K562 (cell line): ENCODE data around the gene ACTR3C.

Experiments
- ARNT ChIP-seq, 2 experiments: fragments of 450-650 bp; IDR thresholded peaks; 2 replicates each; pipeline ENCODE4 v1.6.1; 2016; ENCODE audit warnings: mild to moderate bottlenecking in 1 of 2
- CCAR2 ChIP-seq: fragments of 200-400 bp; formaldehyde crosslinking; IDR thresholded peaks from 2 replicates; pipeline ENCODE4 v1.6.1; 2017; ENCODE audit warnings: mild to moderate bottlenecking, low read depth, low read length
- CTCF ChIP-seq, 3 experiments: IDR thresholded peaks in 2 of 3; conservative IDR thresholded peaks in 1 of 3; 2 replicates each; pipeline ENCODE4 v1.5.1; 2011 to 2012; ENCODE audit warnings: low read length in 3 of 3, mild to moderate bottlenecking in 3 of 3, control low read depth in 2 of 3, improper control_type of control experiment in 1 of 3, inconsistent platforms in 1 of 3, low read depth in 1 of 3, mixed read lengths in 1 of 3, moderate library complexity in 1 of 3; ENCODE audit not compliant: insufficient read depth in 2 of 3
- E2F1 ChIP-seq: sonication (generic); formaldehyde crosslinking; IDR thresholded peaks from 2 replicates; pipeline ENCODE4 v1.8.1; 2023; ENCODE audit warnings: mild to moderate bottlenecking, missing genetic modification reagents, moderate library complexity
- EZH2 ChIP-seq: IDR thresholded peaks from 2 replicates; pipeline ENCODE4 v1.6.1; 2012; ENCODE audit warnings: low read depth, mild to moderate bottlenecking, inconsistent platforms, low read length, borderline replicate concordance
- FOS ChIP-seq: IDR thresholded peaks from 3 replicates; pipeline ENCODE4 v1.6.1; 2011; ENCODE audit not compliant: insufficient read length; ENCODE audit errors: extremely low read depth
- KDM5B ChIP-seq: fragments of 200-600 bp; sonication (generic); IDR thresholded peaks from 2 replicates; pipeline ENCODE4 v1.6.1; 2012; ENCODE audit warnings: low read depth, mild to moderate bottlenecking, moderate library complexity, low read length, control low read depth, inconsistent platforms; ENCODE audit not compliant: insufficient replicate concordance
- POLR2AphosphoS5 ChIP-seq: IDR thresholded peaks from 2 replicates; pipeline ENCODE4 v1.6.1; 2011; ENCODE audit warnings: mild to moderate bottlenecking, low read depth, low read length, moderate library complexity; ENCODE audit not compliant: control insufficient read depth, insufficient read depth
- RCOR1 ChIP-seq, 2 experiments: IDR thresholded peaks; 2 replicates each; pipeline ENCODE4 v1.6.1; 2012; ENCODE audit warnings: low read depth in 2 of 2, low read length in 2 of 2, borderline replicate concordance in 1 of 2, improper control_type of control experiment in 1 of 2
- SMARCB1 ChIP-seq: IDR thresholded peaks from 2 replicates; pipeline ENCODE4 v1.6.1; 2011; ENCODE audit warnings: improper control_type of control experiment, low read depth; ENCODE audit not compliant: insufficient read length
- TF ChIP-seq, protein P1 (sequence below): fragments of 450-650 bp; IDR thresholded peaks from 2 replicates; pipeline ENCODE4 v1.6.1; 2016
- TF ChIP-seq, protein P2 (sequence below): IDR thresholded peaks from 2 replicates; pipeline ENCODE4 v1.6.1; 2016; ENCODE audit warnings: missing genetic modification characterization, missing compliant biosample characterization
- TF ChIP-seq, protein P3 (sequence below): fragments of 250-450 bp; sonication (Bioruptor Pico); IDR thresholded peaks from 2 replicates; pipeline ENCODE4 v1.8.0; 2022; ENCODE audit warnings: inconsistent platforms, mild to moderate bottlenecking, moderate library complexity, borderline replicate concordance
- TF ChIP-seq, protein P4 (sequence below): fragments of 250-450 bp; sonication (Bioruptor Pico); IDR thresholded peaks from 2 replicates; pipeline ENCODE4 v1.5.0; 2022; ENCODE audit warnings: mild to moderate bottlenecking

DNA sequence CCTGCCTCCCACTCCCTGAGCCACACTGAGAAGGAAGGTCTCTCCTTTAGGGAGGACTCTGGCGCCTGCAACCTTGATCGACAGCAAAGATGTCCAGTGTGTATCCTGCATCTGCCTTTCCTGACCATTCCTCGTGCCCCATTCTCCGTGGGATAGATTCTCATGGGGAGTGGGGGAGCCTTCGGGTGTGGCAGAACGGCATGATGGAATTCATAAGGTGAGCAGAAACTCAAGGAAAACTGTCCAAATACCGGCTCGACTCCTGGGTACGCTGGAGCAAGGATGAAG is 18.7 kb upstream of the ACTR3C start:
- TF ChIP-seq CTCF (IDR thresholded peaks at IDR 0.05 in 2 of 3, conservative IDR thresholded peaks at IDR 0.05 in 1 of 3; ENCODE audit: insufficient read depth in 2 of 3, low read depth in 1 of 3, low read length in 3 of 3) (no peak), POLR2AphosphoS5 (no peak), KDM5B (no peak), RCOR1 (IDR thresholded peaks at IDR 0.05; ENCODE audit: borderline replicate concordance in 1 of 2, low read depth in 2 of 2, low read length in 2 of 2) (no peak), ARNT (IDR thresholded peaks at IDR 0.05) (no peak), SMARCB1 (no peak), FOS (no peak), EZH2 (no peak), CCAR2 (no peak), E2F1 (no peak)
- TF ChIP-seq, protein P1, sequence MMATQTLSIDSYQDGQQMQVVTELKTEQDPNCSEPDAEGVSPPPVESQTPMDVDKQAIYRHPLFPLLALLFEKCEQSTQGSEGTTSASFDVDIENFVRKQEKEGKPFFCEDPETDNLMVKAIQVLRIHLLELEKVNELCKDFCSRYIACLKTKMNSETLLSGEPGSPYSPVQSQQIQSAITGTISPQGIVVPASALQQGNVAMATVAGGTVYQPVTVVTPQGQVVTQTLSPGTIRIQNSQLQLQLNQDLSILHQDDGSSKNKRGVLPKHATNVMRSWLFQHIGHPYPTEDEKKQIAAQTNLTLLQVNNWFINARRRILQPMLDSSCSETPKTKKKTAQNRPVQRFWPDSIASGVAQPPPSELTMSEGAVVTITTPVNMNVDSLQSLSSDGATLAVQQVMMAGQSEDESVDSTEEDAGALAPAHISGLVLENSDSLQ = peak; percentile 59
- TF ChIP-seq, protein P2, sequence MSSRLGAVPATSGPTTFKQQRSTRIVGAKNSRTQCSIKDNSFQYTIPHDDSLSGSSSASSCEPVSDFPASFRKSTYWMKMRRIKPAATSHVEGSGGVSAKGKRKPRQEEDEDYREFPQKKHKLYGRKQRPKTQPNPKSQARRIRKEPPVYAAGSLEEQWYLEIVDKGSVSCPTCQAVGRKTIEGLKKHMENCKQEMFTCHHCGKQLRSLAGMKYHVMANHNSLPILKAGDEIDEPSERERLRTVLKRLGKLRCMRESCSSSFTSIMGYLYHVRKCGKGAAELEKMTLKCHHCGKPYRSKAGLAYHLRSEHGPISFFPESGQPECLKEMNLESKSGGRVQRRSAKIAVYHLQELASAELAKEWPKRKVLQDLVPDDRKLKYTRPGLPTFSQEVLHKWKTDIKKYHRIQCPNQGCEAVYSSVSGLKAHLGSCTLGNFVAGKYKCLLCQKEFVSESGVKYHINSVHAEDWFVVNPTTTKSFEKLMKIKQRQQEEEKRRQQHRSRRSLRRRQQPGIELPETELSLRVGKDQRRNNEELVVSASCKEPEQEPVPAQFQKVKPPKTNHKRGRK (tag) = no peak
- TF ChIP-seq, protein P3, sequence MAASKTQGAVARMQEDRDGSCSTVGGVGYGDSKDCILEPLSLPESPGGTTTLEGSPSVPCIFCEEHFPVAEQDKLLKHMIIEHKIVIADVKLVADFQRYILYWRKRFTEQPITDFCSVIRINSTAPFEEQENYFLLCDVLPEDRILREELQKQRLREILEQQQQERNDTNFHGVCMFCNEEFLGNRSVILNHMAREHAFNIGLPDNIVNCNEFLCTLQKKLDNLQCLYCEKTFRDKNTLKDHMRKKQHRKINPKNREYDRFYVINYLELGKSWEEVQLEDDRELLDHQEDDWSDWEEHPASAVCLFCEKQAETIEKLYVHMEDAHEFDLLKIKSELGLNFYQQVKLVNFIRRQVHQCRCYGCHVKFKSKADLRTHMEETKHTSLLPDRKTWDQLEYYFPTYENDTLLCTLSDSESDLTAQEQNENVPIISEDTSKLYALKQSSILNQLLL (CRISPR knock-in tag) = no peak
- TF ChIP-seq, protein P4, sequence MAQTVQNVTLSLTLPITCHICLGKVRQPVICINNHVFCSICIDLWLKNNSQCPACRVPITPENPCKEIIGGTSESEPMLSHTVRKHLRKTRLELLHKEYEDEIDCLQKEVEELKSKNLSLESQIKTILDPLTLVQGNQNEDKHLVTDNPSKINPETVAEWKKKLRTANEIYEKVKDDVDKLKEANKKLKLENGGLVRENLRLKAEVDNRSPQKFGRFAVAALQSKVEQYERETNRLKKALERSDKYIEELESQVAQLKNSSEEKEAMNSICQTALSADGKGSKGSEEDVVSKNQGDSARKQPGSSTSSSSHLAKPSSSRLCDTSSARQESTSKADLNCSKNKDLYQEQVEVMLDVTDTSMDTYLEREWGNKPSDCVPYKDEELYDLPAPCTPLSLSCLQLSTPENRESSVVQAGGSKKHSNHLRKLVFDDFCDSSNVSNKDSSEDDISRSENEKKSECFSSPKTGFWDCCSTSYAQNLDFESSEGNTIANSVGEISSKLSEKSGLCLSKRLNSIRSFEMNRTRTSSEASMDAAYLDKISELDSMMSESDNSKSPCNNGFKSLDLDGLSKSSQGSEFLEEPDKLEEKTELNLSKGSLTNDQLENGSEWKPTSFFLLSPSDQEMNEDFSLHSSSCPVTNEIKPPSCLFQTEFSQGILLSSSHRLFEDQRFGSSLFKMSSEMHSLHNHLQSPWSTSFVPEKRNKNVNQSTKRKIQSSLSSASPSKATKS (CRISPR knock-in tag) = no peak
